PC-9 (cell line): ENCODE data around the gene SAMD14. TPM values are rescaled to one million over a fixed set of nuclear protein-coding genes. Genes with fewer than 3 reads are reported as not detected.

Experiments
- BruUV-seq: library from RNA; stranded (reverse); fragments of 400-500 nt; replicated peaks from 2 replicates; lab custom pipeline; 2021; lab: Mats Ljungman, UMichigan
- CTCF ChIA-PET: fragments of 300-600 bp; sonication (Branson Sonifier 250); formaldehyde crosslinking; loops from one replicate; lab custom pipeline; 2022; ENCODE audit warnings: antibody characterized with exemption; lab: Charles Lee
- POLR2A ChIA-PET: fragments of 300-600 bp; sonication (Branson Sonifier 250); formaldehyde crosslinking; loops from one replicate; lab custom pipeline; 2022; ENCODE audit warnings: antibody characterized with exemption; ENCODE audit not compliant: unreplicated experiment; lab: Charles Lee
- DNase-seq, 2 experiments: peaks; one replicate each; pipeline versions ENCODE4 v3.0.0 to v3.0.0-alpha.2; 2015 to 2022; ENCODE audit warnings: mixed read lengths in 1 of 2
- H2AFZ ChIP-seq: fragments of 200-600 bp; sonication (generic); 2 replicates; pipeline ENCODE4 v1.8.1; 2017; ENCODE audit warnings: antibody characterized with exemption
- H3F3A ChIP-seq: fragments of 200-600 bp; sonication (generic); 2 replicates; pipeline ENCODE4 v1.8.1; 2017; ENCODE audit warnings: antibody characterized with exemption, mild to moderate bottlenecking, low read depth; ENCODE audit not compliant: insufficient read depth
- H3K27ac ChIP-seq: fragments of 200-600 bp; sonication (generic); 2 replicates; pipeline ENCODE4 v1.6.1; 2016; ENCODE audit warnings: mixed run types
- H3K27me3 ChIP-seq: fragments of 200-600 bp; sonication (generic); 2 replicates; pipeline ENCODE4 v1.6.1; 2016; ENCODE audit warnings: low read depth, mixed run types; ENCODE audit not compliant: insufficient read depth
- H3K36me3 ChIP-seq: fragments of 200-600 bp; sonication (generic); 2 replicates; pipeline ENCODE4 v1.6.1; 2016; ENCODE audit warnings: low read depth, mixed run types
- H3K4me1 ChIP-seq: fragments of 200-600 bp; sonication (generic); replicated peaks from 2 replicates; pipeline ENCODE4 v1.6.1; 2016; ENCODE audit warnings: mixed run types; ENCODE audit not compliant: insufficient read depth
- H3K4me2 ChIP-seq: fragments of 200-600 bp; sonication (generic); 2 replicates; pipeline ENCODE4 v1.6.1; 2017; ENCODE audit warnings: mixed run types
- H3K4me3 ChIP-seq: fragments of 200-600 bp; sonication (generic); 2 replicates; pipeline ENCODE4 v1.6.1; 2016; ENCODE audit warnings: mixed run types
- H3K79me2 ChIP-seq: fragments of 200-600 bp; sonication (generic); 2 replicates; pipeline ENCODE4 v1.6.1; 2017; ENCODE audit warnings: low read depth, mixed run types
- H3K9me2 ChIP-seq: fragments of 200-600 bp; sonication (generic); 2 replicates; pipeline ENCODE4 v1.8.1; 2017; ENCODE audit warnings: mild to moderate bottlenecking; ENCODE audit not compliant: insufficient read depth
- H3K9me3 ChIP-seq: fragments of 200-600 bp; sonication (generic); 2 replicates; pipeline ENCODE4 v1.8.1; 2016; ENCODE audit warnings: low read depth; ENCODE audit not compliant: insufficient read depth
- H4K20me1 ChIP-seq: fragments of 200-600 bp; sonication (generic); 2 replicates; pipeline ENCODE4 v1.8.1; 2017; ENCODE audit not compliant: insufficient read depth
- EZH2 ChIP-seq: fragments of 200-600 bp; sonication (generic); IDR thresholded peaks from 2 replicates; pipeline ENCODE4 v1.8.0; 2017; ENCODE audit warnings: antibody characterized with exemption, low read depth
- intact Hi-C: fragments of 100-400 bp; cut with micrococcal nuclease; formaldehyde crosslinking; loops from one replicate; pipeline ENCODE4 v1.10.0; 2022; ENCODE audit not compliant: unreplicated experiment
- total RNA-seq: library from RNA; stranded (reverse); gene quantifications from 2 replicates; pipeline ENCODE4 v1.2.3, GENCODE V29; 2021
- TF ChIP-seq, protein P1 (sequence below): fragments of 200-600 bp; sonication (generic); conservative IDR thresholded peaks from 2 replicates; pipeline ENCODE4 v1.6.1; 2017; ENCODE audit warnings: mixed run types, antibody characterized with exemption, mild to moderate bottlenecking, moderate library complexity

The SAMD14 gene
- total RNA-seq, 1 experiment from 2014 or later, result 0.17 TPM

DNA sequence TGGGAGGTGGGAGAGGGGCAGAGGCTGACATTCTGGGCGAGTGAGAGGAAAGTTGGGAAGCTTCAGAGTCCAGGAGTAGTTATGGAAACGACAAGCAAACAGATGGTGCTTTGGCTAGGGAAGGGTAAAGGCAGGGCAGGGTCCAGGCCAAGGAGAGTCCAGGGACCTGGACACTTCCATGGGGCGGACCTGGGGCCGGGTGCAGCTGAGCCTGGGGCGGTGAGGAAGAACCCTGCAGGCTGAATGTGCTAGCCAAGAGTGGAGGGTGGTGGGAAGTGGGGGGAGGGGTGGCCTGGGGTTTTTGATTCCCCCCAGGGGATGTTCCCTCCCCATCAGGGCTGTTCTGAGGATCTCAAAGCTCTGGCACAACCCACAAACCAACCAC, 17.9 kb upstream of the SAMD14 start:
- H3K27ac ChIP-seq, result no peak overlapping the region
- no peak for DNase-seq
- ChIA-PET CTCF (no interaction called here), POLR2A (interaction anchor here (0.7 kb wide), 1 partner anchor 9 kb away, joined by 4 read pairs; no protein-coding TSS in a partner anchor)
- H3K79me2 ChIP-seq, result peaks cover 56% of the 10 kb centered on the region
- intact Hi-C loops, result no loop called here
- BruUV-seq, result no TSS peak
- H2AFZ ChIP-seq, result no peak overlapping the region
- H3K9me2 ChIP-seq, result no peaks in the 10 kb centered on the region
- no peaks in the 10 kb centered on the region for H3K27me3 ChIP-seq
- no peaks in the 10 kb centered on the region for H3K9me3 ChIP-seq
- peaks cover 61% of the 10 kb centered on the region for H3K4me1 ChIP-seq
- H3K4me2 ChIP-seq, result peak overlapping the region; percentile 95
- H3F3A ChIP-seq, result peaks cover 39% of the 10 kb centered on the region
- H3K4me3 ChIP-seq, result peak overlapping the region; percentile 70
- H3K36me3 ChIP-seq, result peaks cover 16% of the 10 kb centered on the region; the same call in 1 of the 2 replicates
- H4K20me1 ChIP-seq, result peaks cover 52% of the 10 kb centered on the region
- no peak for TF ChIP-seq EZH2
- TF ChIP-seq, protein P1, sequence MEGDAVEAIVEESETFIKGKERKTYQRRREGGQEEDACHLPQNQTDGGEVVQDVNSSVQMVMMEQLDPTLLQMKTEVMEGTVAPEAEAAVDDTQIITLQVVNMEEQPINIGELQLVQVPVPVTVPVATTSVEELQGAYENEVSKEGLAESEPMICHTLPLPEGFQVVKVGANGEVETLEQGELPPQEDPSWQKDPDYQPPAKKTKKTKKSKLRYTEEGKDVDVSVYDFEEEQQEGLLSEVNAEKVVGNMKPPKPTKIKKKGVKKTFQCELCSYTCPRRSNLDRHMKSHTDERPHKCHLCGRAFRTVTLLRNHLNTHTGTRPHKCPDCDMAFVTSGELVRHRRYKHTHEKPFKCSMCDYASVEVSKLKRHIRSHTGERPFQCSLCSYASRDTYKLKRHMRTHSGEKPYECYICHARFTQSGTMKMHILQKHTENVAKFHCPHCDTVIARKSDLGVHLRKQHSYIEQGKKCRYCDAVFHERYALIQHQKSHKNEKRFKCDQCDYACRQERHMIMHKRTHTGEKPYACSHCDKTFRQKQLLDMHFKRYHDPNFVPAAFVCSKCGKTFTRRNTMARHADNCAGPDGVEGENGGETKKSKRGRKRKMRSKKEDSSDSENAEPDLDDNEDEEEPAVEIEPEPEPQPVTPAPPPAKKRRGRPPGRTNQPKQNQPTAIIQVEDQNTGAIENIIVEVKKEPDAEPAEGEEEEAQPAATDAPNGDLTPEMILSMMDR, result no peak

DNA sequence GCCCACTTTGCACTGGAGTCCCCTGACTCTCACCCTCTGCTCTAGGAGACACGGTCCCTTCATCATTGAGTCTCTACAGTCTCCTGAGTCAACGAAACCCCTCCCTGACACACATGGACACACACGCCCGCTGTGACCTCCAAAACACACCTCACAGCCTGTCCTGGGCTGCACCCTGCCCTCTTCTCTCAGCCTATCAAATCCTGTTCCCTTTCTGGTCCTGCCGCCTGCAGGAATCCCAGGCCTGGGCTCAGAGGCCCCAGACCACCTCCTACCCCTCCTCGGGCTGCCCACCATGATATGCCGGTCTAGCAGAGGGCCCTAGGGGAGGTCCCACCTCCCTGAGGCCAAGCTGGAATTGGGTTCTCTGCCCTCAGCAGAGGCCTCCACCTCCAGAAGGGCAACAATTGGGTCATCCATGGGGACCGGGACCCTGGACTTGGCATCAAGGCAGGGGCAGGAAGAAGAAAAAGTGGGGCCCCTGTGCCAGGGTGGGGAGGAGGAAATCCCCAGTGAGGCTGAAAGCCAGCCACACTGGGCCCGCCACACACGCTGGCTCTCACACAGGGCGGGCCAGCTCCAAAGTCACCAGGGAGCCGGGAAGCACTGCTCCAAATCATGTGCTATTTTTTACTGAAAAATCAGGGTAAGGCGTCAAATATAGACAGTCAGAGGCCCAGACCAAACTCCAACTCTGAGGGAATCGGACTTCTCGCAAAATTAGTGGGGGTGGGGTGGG, 17.1 kb upstream of the SAMD14 start:
- intact Hi-C loops, result no loop called here
- TF ChIP-seq EZH2, result no peak
- TF ChIP-seq, protein P1, result no peak
- Histone ChIP-seq H3K9me3 (no peaks in the 10 kb centered on the region), H3K4me1 (peaks cover 54% of the 10 kb centered on the region), H3K4me2 (peak overlapping the region; percentile 95), H3K4me3 (peak overlapping the region; percentile 70; the same call in 1 of the 2 replicates), H3K27me3 (no peaks in the 10 kb centered on the region), H4K20me1 (peaks cover 54% of the 10 kb centered on the region), H3K27ac (no peak overlapping the region), H3K36me3 (peaks cover 20% of the 10 kb centered on the region; the same call in 1 of the 2 replicates), H3K9me2 (no peaks in the 10 kb centered on the region), H2AFZ (no peak overlapping the region), H3K79me2 (peaks cover 56% of the 10 kb centered on the region), H3F3A (peaks cover 31% of the 10 kb centered on the region)
- ChIA-PET POLR2A (no interaction called here), CTCF (interaction anchor here (0.7 kb wide), 1 partner anchor 36 kb away, joined by 5 read pairs; no protein-coding TSS in a partner anchor)
- DNase-seq, result no peak
- no TSS peak for BruUV-seq

DNA sequence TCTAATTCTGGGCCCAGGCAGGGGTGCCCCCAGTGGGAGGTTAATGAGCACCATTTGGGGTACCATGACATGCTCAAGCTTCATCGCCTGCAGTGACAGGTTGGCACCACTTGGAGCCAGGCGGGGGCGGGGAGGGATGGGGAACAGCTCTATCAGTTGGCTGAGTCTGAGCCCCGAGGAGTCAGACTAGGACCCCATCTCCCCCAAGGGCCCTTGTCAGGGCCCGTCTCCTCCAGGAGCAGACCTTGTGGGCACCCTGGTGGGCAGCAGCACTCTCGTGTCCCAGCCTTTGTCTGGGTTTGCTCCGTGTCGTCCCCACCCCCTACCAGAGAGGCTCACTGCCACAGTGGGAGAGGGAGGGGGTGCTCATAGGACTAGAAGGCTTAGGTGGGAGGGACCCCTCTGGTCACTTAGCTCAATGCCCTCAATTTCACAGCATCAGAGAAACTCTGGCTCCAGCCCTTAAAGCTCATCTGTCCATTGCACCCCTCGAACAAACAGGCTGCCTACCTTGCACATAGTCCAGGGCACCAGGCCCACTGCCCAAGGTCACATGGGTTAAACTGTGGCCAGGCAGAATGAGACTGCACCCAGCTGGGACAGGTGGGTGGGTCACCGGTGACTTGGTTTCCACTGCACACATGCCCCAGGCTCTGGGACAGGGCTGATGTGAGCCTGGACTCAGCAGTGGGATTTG, 16.4 kb upstream of the SAMD14 start:
- Histone ChIP-seq H3K27me3 (no peaks in the 10 kb centered on the region), H2AFZ (no peak overlapping the region), H3K79me2 (peaks cover 56% of the 10 kb centered on the region), H3K27ac (no peak overlapping the region), H3K9me2 (no peaks in the 10 kb centered on the region), H3K36me3 (peaks cover 26% of the 10 kb centered on the region; the same call in 1 of the 2 replicates), H3K4me1 (peaks cover 51% of the 10 kb centered on the region), H3K4me3 (no peak overlapping the region), H3F3A (peaks cover 29% of the 10 kb centered on the region), H3K9me3 (no peaks in the 10 kb centered on the region), H3K4me2 (peak overlapping the region; percentile 95), H4K20me1 (peaks cover 58% of the 10 kb centered on the region)
- TF ChIP-seq, protein P1, result 0 out of 2 replicates have a peak, but pooled peaks have one; percentile 25
- no peak for TF ChIP-seq EZH2
- CTCF ChIA-PET, result no interaction called here
- BruUV-seq, result no TSS peak
- intact Hi-C loops, result no loop called here
- no peak for DNase-seq
- POLR2A ChIA-PET, result interaction anchor here (0.5 kb wide), 1 partner anchor 11 kb away, joined by 4 read pairs; no protein-coding TSS in a partner anchor
